ENCODE results near the gene CNOT10. TPM values are rescaled to one million over a fixed set of nuclear protein-coding genes. Genes with fewer than 3 reads are reported as not detected.
A peak's percentile ranks its signal among the peaks of the same experiment; 100 is the strongest.
"Not testable (repeated sequence)": the region's sequence is repeated elsewhere in the genome, so short reads cannot be mapped to it uniquely, and the experiment has no call there.

The CNOT10 gene
- total RNA-seq, 1 donor from 2014 or later = 35.7 TPM

GRCh38 chr3:32734756-32735155 is 49.8 kb downstream of the CNOT10 start:
- Histone ChIP-seq H3K27ac (no peak overlapping the region), H3K27me3 (ENCODE audit: low read depth) (no peaks in the 10 kb centered on the region), H3K4me3 (no peak overlapping the region), H3K36me3 (peaks cover 49% of the 10 kb centered on the region), H3K4me1 (no peaks in the 10 kb centered on the region), H3K9me3 (no peaks in the 10 kb centered on the region)
- no peak for DNase-seq
- ATAC-seq = no peak
- intact Hi-C loops (cut with DNase I) = loop anchor here (10.0 kb wide), 1 partner anchor 200 kb away; no protein-coding TSS in a partner anchor
- TF ChIP-seq CTCF (IDR thresholded peaks at IDR 0.05) = no peak

GRCh38 chr3:32743470-32743869 is 58.5 kb downstream of the CNOT10 start:
- intact Hi-C loops (cut with DNase I); ATAC-seq; H3K27ac ChIP-seq; H3K4me1 ChIP-seq; DNase-seq; H3K9me3 ChIP-seq; H3K4me3 ChIP-seq; H3K27me3 ChIP-seq (ENCODE audit: low read depth): not testable (repeated sequence)
- peaks cover 49% of the 10 kb centered on the region for H3K36me3 ChIP-seq

- Histone ChIP-seq H3K27me3 (ENCODE audit: low read depth) (no peaks in the 10 kb centered on the region), H3K4me1 (no peaks in the 10 kb centered on the region), H3K36me3 (peaks cover 49% of the 10 kb centered on the region), H3K9me3 (no peaks in the 10 kb centered on the region), H3K4me3 (no peak overlapping the region), H3K27ac (no peak overlapping the region)
- DNase-seq (no peak), ATAC-seq (peak in 1 of 2 donors; percentile 46)
- intact Hi-C loops (cut with DNase I) = no loop called here
- no peak for TF ChIP-seq CTCF (IDR thresholded peaks at IDR 0.05)
Measured at GRCh38 chr3:32743934-32744333, 58.9 kb downstream of the CNOT10 start.

GRCh38 chr3:32751377-32751776 is 66.4 kb downstream of the CNOT10 start:
- no peak for ATAC-seq
- no peaks in the 10 kb centered on the region for H3K4me1 ChIP-seq
- no peaks in the 10 kb centered on the region for H3K27me3 ChIP-seq (ENCODE audit: low read depth)
- H3K9me3 ChIP-seq = no peaks in the 10 kb centered on the region
- H3K36me3 ChIP-seq = peaks cover 18% of the 10 kb centered on the region
- no peak for DNase-seq
- H3K4me3 ChIP-seq = no peak overlapping the region
- TF ChIP-seq CTCF (IDR thresholded peaks at IDR 0.05) = no peak
- intact Hi-C loops (cut with DNase I) = no loop called here
- H3K27ac ChIP-seq = no peak overlapping the region

GRCh38 chr3:32755761-32756160 is 70.8 kb downstream of the CNOT10 start:
- Histone ChIP-seq H3K27ac (no peak overlapping the region), H3K9me3 (no peaks in the 10 kb centered on the region), H3K4me1 (peaks cover 4% of the 10 kb centered on the region), H3K36me3 (peaks cover 32% of the 10 kb centered on the region), H3K4me3 (no peak overlapping the region), H3K27me3 (ENCODE audit: low read depth) (no peaks in the 10 kb centered on the region)
- ATAC-seq (no peak), DNase-seq (no peak)
- no peak for TF ChIP-seq CTCF (IDR thresholded peaks at IDR 0.05)
- intact Hi-C loops (cut with DNase I) = no loop called here

- H3K9me3 ChIP-seq = no peaks in the 10 kb centered on the region
- H3K4me1 ChIP-seq = peaks cover 4% of the 10 kb centered on the region
- DNase-seq (no peak), ATAC-seq (peak; percentile 35 to 59)
- H3K27ac ChIP-seq = no peak overlapping the region
- H3K36me3 ChIP-seq = peaks cover 39% of the 10 kb centered on the region
- TF ChIP-seq CTCF (IDR thresholded peaks at IDR 0.05) = no peak
- no peaks in the 10 kb centered on the region for H3K27me3 ChIP-seq (ENCODE audit: low read depth)
- intact Hi-C loops (cut with DNase I) = no loop called here
- H3K4me3 ChIP-seq = no peak overlapping the region
Measured at GRCh38 chr3:32757618-32758374, 72.8 kb downstream of the CNOT10 start.
